H1 (cell line): ENCODE results near the gene NME3. TPM values are rescaled to one million over a fixed set of nuclear protein-coding genes. Genes with fewer than 3 reads are reported as not detected.

ENCODE experiments used
- CTCF ChIA-PET: fragments of 300-600 bp; sonication (Branson Sonifier 250); formaldehyde crosslinking; loops from one replicate; lab custom pipeline; 2021; ENCODE audit not compliant: partially characterized antibody; lab: Charles Lee
- POLR2A ChIA-PET: fragments of 300-600 bp; sonication (Branson Sonifier 250); formaldehyde crosslinking; loops from one replicate; lab custom pipeline; 2021; ENCODE audit warnings: inconsistent platforms; ENCODE audit not compliant: partially characterized antibody; lab: Charles Lee
- DNase-seq, 2 experiments: peaks; one replicate each; pipeline versions ENCODE4 v3.0.0 to v3.0.0-alpha.2; 2010 to 2022; ENCODE audit warnings: low spot score in 2 of 2, low read depth in 1 of 2, mixed read lengths in 1 of 2
- FAIRE-seq: peaks from 2 replicates; lab custom pipeline; 2011; peaks lifted over from hg19 to GRCh38; lab: Jason Lieb, UNC
- H2AFZ ChIP-seq: 2 replicates; pipeline ENCODE4 v1.8.1; 2012; ENCODE audit warnings: low read length, inconsistent platforms
- H2AK5ac ChIP-seq: 2 replicates; pipeline ENCODE4 v1.6.1; 2013; ENCODE audit warnings: low read depth, low read length
- H2BK120ac ChIP-seq: replicated peaks from 2 replicates; pipeline ENCODE3; 2013; ENCODE audit warnings: low read depth, low read length, inconsistent platforms
- H2BK12ac ChIP-seq: 2 replicates; pipeline ENCODE4 v1.6.1; 2013; ENCODE audit warnings: low read depth, low read length
- H2BK15ac ChIP-seq: 2 replicates; pipeline ENCODE4 v1.6.1; 2013; ENCODE audit warnings: low read length
- H2BK20ac ChIP-seq: 2 replicates; pipeline ENCODE4 v1.6.1; 2013; ENCODE audit warnings: low read length
- H2BK5ac ChIP-seq: 2 replicates; pipeline ENCODE4 v1.6.1; 2013; ENCODE audit warnings: low read depth, low read length
- H3K14ac ChIP-seq: 2 replicates; pipeline ENCODE4 v1.6.1; 2013; ENCODE audit warnings: inconsistent platforms; ENCODE audit not compliant: insufficient read length
- H3K18ac ChIP-seq: 2 replicates; pipeline ENCODE4 v1.6.1; 2013; ENCODE audit warnings: low read length; ENCODE audit errors: extremely low read depth
- H3K23ac ChIP-seq: 2 replicates; pipeline ENCODE4 v1.6.1; 2013; ENCODE audit warnings: inconsistent platforms; ENCODE audit not compliant: insufficient read length
- H3K23me2 ChIP-seq: 2 replicates; pipeline ENCODE4 v1.6.1; 2013; ENCODE audit warnings: low read depth, low read length
- H3K27ac ChIP-seq: 2 replicates; pipeline ENCODE4 v1.6.1; 2011; ENCODE audit warnings: low read depth, low read length, inconsistent platforms
- H3K27me3 ChIP-seq, 4 experiments: replicated peaks in 1 of 4; 1 replicate in 1 of 4; 2 replicates in 3 of 4; pipeline versions ENCODE4 v1.6.1 to v1.8.1; 2011 to 2013; ENCODE audit warnings: low read length in 3 of 4, mild to moderate bottlenecking in 3 of 4, inconsistent platforms in 2 of 4, mixed read lengths in 2 of 4, moderate library complexity in 1 of 4; ENCODE audit not compliant: control insufficient read depth in 3 of 4, insufficient read depth in 3 of 4; ENCODE audit errors: extremely low read depth in 1 of 4
- H3K36me3 ChIP-seq, 4 experiments: 2 replicates each; pipeline versions ENCODE4 v1.6.1 to v1.8.1; 2011 to 2013; ENCODE audit warnings: mild to moderate bottlenecking in 4 of 4, low read length in 3 of 4, moderate library complexity in 2 of 4, control low read depth in 1 of 4, inconsistent platforms in 1 of 4; ENCODE audit not compliant: insufficient read depth in 4 of 4, control insufficient read depth in 2 of 4
- H3K4ac ChIP-seq: replicated peaks from 2 replicates; pipeline ENCODE3; 2013; ENCODE audit warnings: low read length, low read depth, mixed read lengths, inconsistent platforms; ENCODE audit not compliant: insufficient read length
- H3K4me1 ChIP-seq, 4 experiments: replicated peaks in 1 of 4; 1 replicate in 1 of 4; 2 replicates in 3 of 4; pipeline versions ENCODE4 v1.6.1 to v1.8.1; 2011 to 2013; ENCODE audit warnings: low read length in 3 of 4, inconsistent platforms in 2 of 4, mixed read lengths in 1 of 4; ENCODE audit not compliant: insufficient read depth in 4 of 4, control insufficient read depth in 3 of 4
- H3K4me2 ChIP-seq, 2 experiments: 2 replicates each; pipeline versions ENCODE4 v1.6.1 to v1.8.1; 2011 to 2013; ENCODE audit warnings: low read depth in 2 of 2, low read length in 2 of 2, control low read depth in 1 of 2, inconsistent platforms in 1 of 2, mild to moderate bottlenecking in 1 of 2; ENCODE audit not compliant: insufficient read depth in 1 of 2
- H3K4me3 ChIP-seq, 4 experiments: fragments of 200-600, 300-600 bp in 1 of 4; sonication (generic), shearing (Covaris generic), sonication (Bioruptor Twin) in 1 of 4; 2 replicates each; pipeline versions ENCODE4 v1.5.1 to v1.8.1; 2011 to 2016; ENCODE audit warnings: low read length in 4 of 4, low read depth in 3 of 4, control low read depth in 2 of 4, inconsistent platforms in 2 of 4, mild to moderate bottlenecking in 2 of 4, mixed read lengths in 1 of 4, moderate library complexity in 1 of 4; ENCODE audit not compliant: insufficient read depth in 2 of 4; ENCODE audit errors: extremely low read depth in 1 of 4
- H3K56ac ChIP-seq: replicated peaks from 2 replicates; pipeline ENCODE3; 2013; ENCODE audit warnings: low read depth, mild to moderate bottlenecking, mixed read lengths, low read length, inconsistent platforms; ENCODE audit not compliant: insufficient read length
- H3K79me1 ChIP-seq: 2 replicates; pipeline ENCODE4 v1.6.1; 2013; ENCODE audit warnings: low read depth, low read length, control low read depth
- H3K79me2 ChIP-seq, 2 experiments: 2 replicates each; pipeline versions ENCODE4 v1.6.1 to v1.8.1; 2012 to 2013; ENCODE audit warnings: low read length in 2 of 2, mild to moderate bottlenecking in 2 of 2, inconsistent platforms in 1 of 2; ENCODE audit not compliant: insufficient read depth in 2 of 2, control insufficient read depth in 1 of 2
- H3K9ac ChIP-seq, 4 experiments: replicated peaks in 1 of 4; 1 replicate in 1 of 4; 2 replicates in 3 of 4; pipeline versions ENCODE4 v1.6.1 to v1.8.1; 2011 to 2013; ENCODE audit warnings: low read depth in 3 of 4, low read length in 3 of 4, control low read depth in 2 of 4, mild to moderate bottlenecking in 2 of 4, moderate library complexity in 2 of 4, inconsistent platforms in 1 of 4; ENCODE audit errors: extremely low read depth in 1 of 4
- H3K9me3 ChIP-seq, 2 experiments: 2 replicates each; pipeline versions ENCODE4 v1.6.1 to v1.8.1; 2012 to 2013; ENCODE audit warnings: mild to moderate bottlenecking in 2 of 2, moderate library complexity in 2 of 2, control low read depth in 1 of 2, inconsistent platforms in 1 of 2, low read depth in 1 of 2, low read length in 1 of 2, mixed read lengths in 1 of 2; ENCODE audit not compliant: insufficient read depth in 2 of 2
- H4K20me1 ChIP-seq, 2 experiments: replicated peaks in 1 of 2; 2 replicates each; pipeline versions ENCODE3 to v1.8.1; 2011 to 2013; ENCODE audit warnings: inconsistent platforms in 2 of 2, low read length in 2 of 2, mild to moderate bottlenecking in 1 of 2; ENCODE audit not compliant: insufficient read depth in 2 of 2, control insufficient read depth in 1 of 2
- H4K5ac ChIP-seq: 2 replicates; pipeline ENCODE4 v1.6.1; 2013; ENCODE audit warnings: low read length, low read depth, mixed read lengths, inconsistent platforms; ENCODE audit not compliant: insufficient read length
- H4K8ac ChIP-seq: 2 replicates; pipeline ENCODE4 v1.8.0; 2013; ENCODE audit warnings: mild to moderate bottlenecking, moderate library complexity, low read length, inconsistent platforms; ENCODE audit not compliant: insufficient read depth; ENCODE audit errors: extremely low read depth
- H4K91ac ChIP-seq: replicated peaks from 2 replicates; pipeline ENCODE3; 2013; ENCODE audit warnings: low read length, mixed read lengths, inconsistent platforms; ENCODE audit not compliant: insufficient read length
- BCL11A ChIP-seq, 2 experiments: IDR thresholded peaks; one replicate each; pipeline ENCODE4 v1.6.1; 2011; ENCODE audit warnings: low read depth in 2 of 2, low read length in 2 of 2, mild to moderate bottlenecking in 2 of 2
- JUN ChIP-seq: IDR thresholded peaks from 2 replicates; pipeline ENCODE4 v1.6.1; 2011; ENCODE audit warnings: low read depth, mild to moderate bottlenecking, improper control_type of control experiment, low read length
- WGBS, 2 experiments: shearing (Covaris generic) in 1 of 2; methylation state at CpG; one replicate each; pipeline versions ENCODE4 v1.1.6 to v1.1.7; 2013 to 2015; ENCODE audit warnings: low lambda C conversion rate in 2 of 2, mixed read lengths in 2 of 2, inconsistent platforms in 1 of 2, low coverage in 1 of 2, missing lambda C conversion rate in 1 of 2; ENCODE audit not compliant: insufficient replicate concordance in 2 of 2, insufficient coverage in 1 of 2, insufficient read length in 1 of 2; ENCODE audit errors: extremely low coverage in 1 of 2, missing lambda C conversion rate in 1 of 2; 5-methylcytosine and 5-hydroxymethylcytosine counted together
- polyA plus RNA-seq, 7 experiments: library from polyadenylated mRNA; depleted of rRNA in 3 of 7; stranded (reverse) in 5 of 7; unstranded in 2 of 7; fragments of >200 nt in 5 of 7; fragments of 200-250 nt in 2 of 7; gene quantifications; 1 replicate in 5 of 7; 2 replicates in 1 of 7; 4 replicates in 1 of 7; pipeline versions ENCODE4 v1.2.1 to v1.2.3, GENCODE V29; 2011 to 2013; ENCODE audit warnings: missing spikeins in 2 of 7, mixed read lengths in 2 of 7
- total RNA-seq: library from RNA; stranded (reverse); fragmentation: NEBNext Ultra II Directional; extraction: Animal tissue kit (Norgen Biotek cat#: 25700); gene quantifications from 2 replicates; pipeline ENCODE4 v1.2.1, GENCODE V29; 2021

The NME3 gene
- total and polyA plus RNA-seq, 2 of the 8 experiments (the other 6 are each of a cell fraction or from before 2014, with no cell fraction given): 72.5 to 163 TPM

DNA sequence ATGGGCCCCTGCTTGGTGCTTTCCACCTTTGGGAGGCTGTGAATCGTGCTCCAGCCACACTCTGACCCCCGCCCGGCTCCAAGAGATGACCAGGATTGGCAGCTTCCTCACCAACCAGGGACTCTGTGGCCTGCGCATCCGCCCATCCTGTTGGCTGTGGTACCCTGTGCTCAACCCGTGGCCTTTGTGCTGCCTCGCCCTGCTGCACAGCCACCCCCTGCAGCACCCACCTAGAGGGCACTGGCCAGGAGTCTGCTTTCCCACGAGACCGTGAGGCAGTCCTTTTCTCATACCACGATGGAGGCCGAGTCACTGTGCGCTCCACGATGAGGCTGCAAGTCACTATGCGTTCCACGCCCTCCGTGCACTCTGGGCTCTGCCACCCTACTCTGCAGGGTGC is 19.4 kb downstream of the NME3 start:
- no peak overlapping the region for H3K27ac ChIP-seq
- no peak overlapping the region; the same call in 1 of the 2 replicates for H2BK5ac ChIP-seq
- no peak overlapping the region for H3K56ac ChIP-seq
- FAIRE-seq (no peak), DNase-seq (no peak)
- no peak overlapping the region for H2BK12ac ChIP-seq
- no peaks in the 10 kb centered on the region for H3K79me1 ChIP-seq
- H3K9me3 ChIP-seq: no peaks in the 10 kb centered on the region
- no peak overlapping the region for H2BK120ac ChIP-seq
- H3K79me2 ChIP-seq: no peaks in the 10 kb centered on the region
- no peak overlapping the region for H4K8ac ChIP-seq
- H3K4me3 ChIP-seq: no peak overlapping the region
- no peak overlapping the region for H3K4me2 ChIP-seq
- H4K91ac ChIP-seq: no peak overlapping the region
- H2BK15ac ChIP-seq: no peak overlapping the region
- no peak overlapping the region for H3K9ac ChIP-seq
- H3K14ac ChIP-seq: no peak overlapping the region
- no peak overlapping the region for H3K23ac ChIP-seq
- 97% methylated on average over 16 of the region's 16 CpGs; no CpG with 5 or more reads in 1 of the 2 experiments for WGBS, 2 experiments
- H2BK20ac ChIP-seq: no peak overlapping the region
- H3K36me3 ChIP-seq: peaks cover 0 to 17% (median 2%) of the 10 kb centered on the region in 4 experiments; a peak in 4 of 8 replicates
- H2AK5ac ChIP-seq: no peak overlapping the region
- no peaks in the 10 kb centered on the region for H3K23me2 ChIP-seq
- ChIA-PET CTCF (interaction anchor here (0.6 to 2.1 kb wide), 5 partner anchors 11 to 1445 kb away, joined by 3 to 13 read pairs (median 3); no protein-coding TSS in a partner anchor), POLR2A (interaction anchor here (0.7 kb wide), 1 partner anchor 73 kb away, joined by 3 read pairs; no protein-coding TSS in a partner anchor)
- H4K5ac ChIP-seq: no peak overlapping the region
- no peak overlapping the region for H3K18ac ChIP-seq
- H3K4ac ChIP-seq: no peak overlapping the region
- peaks cover 0 to 2% of the 10 kb centered on the region in 2 experiments for H4K20me1 ChIP-seq
- H3K4me1 ChIP-seq: no peaks in the 10 kb centered on the region
- no peaks in the 10 kb centered on the region for H3K27me3 ChIP-seq
- TF ChIP-seq BCL11A (IDR thresholded peaks at IDR 0.05; ENCODE audit: low read depth in 2 of 2, low read length in 2 of 2) (no peak), JUN (no peak)
- no peak overlapping the region for H2AFZ ChIP-seq
